IPS-15b (cell line): ENCODE measurements around the gene PLA2G2A.
"Not testable (repeated sequence)": the region's sequence is repeated elsewhere in the genome, so short reads cannot be mapped to it uniquely, and the experiment has no call there.

Experiments used
- H3K27me3 ChIP-seq: one replicate; pipeline ENCODE4 v1.6.1; 2013; ENCODE audit warnings: low read length; ENCODE audit not compliant: control insufficient read depth, insufficient read depth
- H3K36me3 ChIP-seq: one replicate; pipeline ENCODE4 v1.6.1; 2013; ENCODE audit warnings: low read length; ENCODE audit not compliant: control insufficient read depth, insufficient read depth
- H3K4me1 ChIP-seq: one replicate; pipeline ENCODE4 v1.6.1; 2013; ENCODE audit warnings: mild to moderate bottlenecking, low read length; ENCODE audit not compliant: control insufficient read depth, insufficient read depth
- H3K4me3 ChIP-seq: one replicate; pipeline ENCODE4 v1.5.1; 2013; ENCODE audit warnings: low read depth, low read length
- H3K9ac ChIP-seq: one replicate; pipeline ENCODE4 v1.6.1; 2013; ENCODE audit warnings: low read depth, mild to moderate bottlenecking, low read length
- H3K9me3 ChIP-seq: one replicate; pipeline ENCODE4 v1.6.1; 2013; ENCODE audit warnings: mild to moderate bottlenecking, low read length; ENCODE audit not compliant: control insufficient read depth, insufficient read depth

The PLA2G2A gene

DNA sequence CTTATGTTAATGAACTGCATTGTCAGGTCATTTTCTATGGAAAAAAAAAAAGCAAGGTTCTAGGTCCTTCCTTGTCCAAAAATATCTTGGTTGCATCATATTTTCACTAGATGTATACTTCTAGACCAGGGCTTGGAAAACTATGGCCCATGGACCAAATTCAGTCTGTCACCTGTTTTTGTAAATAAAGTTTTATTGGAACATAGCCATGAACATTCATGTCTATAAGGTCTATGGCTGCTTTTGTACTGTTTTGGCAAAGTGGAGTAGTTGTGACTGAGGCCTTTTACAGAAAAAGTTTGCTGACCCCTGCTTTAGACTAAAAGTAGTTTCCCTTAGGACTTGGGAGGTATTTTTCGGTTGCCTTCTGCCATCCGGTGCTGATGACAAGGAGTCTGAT is 36.8 kb downstream of the PLA2G2A start:
- Histone ChIP-seq H3K36me3 (no peaks in the 10 kb centered on the region), H3K27me3 (no peaks in the 10 kb centered on the region), H3K4me1 (peaks cover 2% of the 10 kb centered on the region), H3K4me3 (no peak overlapping the region), H3K9ac (no peak overlapping the region), H3K9me3 (no peaks in the 10 kb centered on the region)

DNA sequence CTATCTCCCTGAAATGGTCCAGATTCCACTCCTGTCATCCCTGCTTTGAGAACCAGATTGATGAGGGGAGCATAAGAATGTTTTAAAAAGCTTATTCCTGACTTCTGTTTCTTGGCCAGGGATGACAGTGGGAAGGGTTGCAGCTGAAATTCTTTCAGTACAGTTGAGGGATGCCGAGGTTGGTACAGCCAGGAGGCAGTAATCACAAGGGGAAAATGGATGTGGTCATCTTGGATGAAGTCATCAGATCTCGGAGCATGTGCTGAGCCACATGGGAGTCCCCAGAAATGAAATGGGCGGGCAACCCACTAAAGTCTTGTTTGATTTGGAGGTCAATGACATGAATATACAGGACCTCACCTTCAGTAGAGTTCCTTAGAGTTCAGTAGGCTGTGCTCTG is 37.3 kb downstream of the PLA2G2A start:
- Histone ChIP-seq H3K4me1 (peaks cover 2% of the 10 kb centered on the region), H3K36me3 (no peaks in the 10 kb centered on the region), H3K27me3 (no peaks in the 10 kb centered on the region), H3K4me3 (no peak overlapping the region), H3K9ac (no peak overlapping the region), H3K9me3 (no peaks in the 10 kb centered on the region)

DNA sequence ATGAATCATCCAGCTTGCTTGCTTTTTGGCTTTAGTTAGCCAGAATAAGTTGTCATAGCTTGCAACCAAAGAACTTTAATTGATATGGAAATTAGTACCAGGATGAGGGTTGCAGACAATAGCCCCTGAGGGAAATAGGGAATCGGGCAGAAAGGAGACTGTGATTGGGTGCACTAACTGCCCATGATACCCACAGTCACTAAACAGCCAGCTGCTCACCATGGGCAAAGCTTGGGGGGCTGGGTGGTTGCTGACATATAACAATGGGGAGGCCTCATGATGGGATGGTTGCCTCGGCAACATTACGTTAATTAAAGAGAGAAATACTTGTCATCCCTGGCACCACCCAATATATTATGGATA is 38.2 kb downstream of the PLA2G2A start:
- no peaks in the 10 kb centered on the region for H3K27me3 ChIP-seq
- H3K4me1 ChIP-seq, result peaks cover 2% of the 10 kb centered on the region
- no peaks in the 10 kb centered on the region for H3K36me3 ChIP-seq

DNA sequence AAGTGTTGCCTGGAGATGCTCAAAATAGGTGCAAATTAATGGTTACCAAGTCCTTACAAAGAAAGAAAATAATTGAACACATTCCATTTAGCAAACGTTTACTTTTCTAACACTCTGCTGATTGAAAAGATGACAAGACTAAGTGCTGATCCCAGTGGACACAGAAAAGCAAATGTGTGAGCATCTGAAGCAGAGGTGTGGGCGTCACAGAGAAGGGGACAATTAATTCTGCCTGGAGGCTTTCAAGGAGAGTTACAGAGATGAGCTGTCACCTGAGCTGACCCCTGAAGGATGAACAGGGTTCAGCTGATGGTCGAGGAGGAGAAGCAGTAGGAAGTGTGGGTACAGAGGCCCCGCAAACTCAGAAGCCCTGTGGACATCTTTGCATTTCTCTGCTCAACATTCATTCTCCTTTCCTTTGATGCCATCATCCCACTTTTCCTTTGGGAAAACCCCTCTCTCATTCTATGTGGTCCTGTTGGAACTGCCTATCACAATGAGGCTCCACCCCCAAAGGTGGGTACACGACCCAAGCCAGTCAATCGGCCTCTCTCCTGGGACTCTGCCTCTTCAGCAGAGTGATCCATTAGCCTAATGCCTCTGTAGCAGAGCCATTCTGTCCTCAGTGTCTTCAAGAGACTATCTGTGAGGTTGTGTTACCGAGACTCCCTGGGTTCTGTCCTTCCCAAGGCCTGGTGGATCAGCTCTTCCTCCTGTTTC is 38.8 kb downstream of the PLA2G2A start:
- no peaks in the 10 kb centered on the region for H3K36me3 ChIP-seq
- no peak overlapping the region for H3K9ac ChIP-seq
- no peaks in the 10 kb centered on the region for H3K9me3 ChIP-seq
- H3K27me3 ChIP-seq, result no peaks in the 10 kb centered on the region
- H3K4me3 ChIP-seq, result no peak overlapping the region
- H3K4me1 ChIP-seq, result peaks cover 2% of the 10 kb centered on the region

More for the DNA sequence above, 38.2 kb downstream of the PLA2G2A start:
- Histone ChIP-seq H3K4me3 (no peak overlapping the region), H3K9me3 (no peaks in the 10 kb centered on the region), H3K9ac (no peak overlapping the region)

DNA sequence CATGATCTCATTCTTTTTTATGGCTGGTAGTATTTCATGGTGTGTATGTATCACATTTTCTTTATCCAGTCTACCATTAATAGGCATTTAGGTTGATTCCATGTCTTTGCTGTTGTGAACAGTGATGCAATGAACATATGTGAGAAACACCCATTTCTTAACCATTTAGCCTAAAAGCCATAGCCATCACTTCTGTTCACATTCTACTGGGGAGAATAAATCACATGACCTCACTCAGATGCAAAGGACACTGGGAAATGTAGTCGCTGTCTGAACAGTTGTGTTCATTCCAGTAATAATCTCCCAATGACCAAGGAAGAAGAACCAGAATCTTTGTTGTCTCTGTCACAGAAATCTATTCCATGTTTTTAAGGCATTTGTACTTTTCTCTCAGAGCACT is 40.9 kb downstream of the PLA2G2A start:
- Histone ChIP-seq H3K27me3 (no peaks in the 10 kb centered on the region), H3K4me1 (peaks cover 2% of the 10 kb centered on the region), H3K9ac (no peak overlapping the region), H3K36me3 (no peaks in the 10 kb centered on the region), H3K9me3 (no peaks in the 10 kb centered on the region), H3K4me3 (no peak overlapping the region)

DNA sequence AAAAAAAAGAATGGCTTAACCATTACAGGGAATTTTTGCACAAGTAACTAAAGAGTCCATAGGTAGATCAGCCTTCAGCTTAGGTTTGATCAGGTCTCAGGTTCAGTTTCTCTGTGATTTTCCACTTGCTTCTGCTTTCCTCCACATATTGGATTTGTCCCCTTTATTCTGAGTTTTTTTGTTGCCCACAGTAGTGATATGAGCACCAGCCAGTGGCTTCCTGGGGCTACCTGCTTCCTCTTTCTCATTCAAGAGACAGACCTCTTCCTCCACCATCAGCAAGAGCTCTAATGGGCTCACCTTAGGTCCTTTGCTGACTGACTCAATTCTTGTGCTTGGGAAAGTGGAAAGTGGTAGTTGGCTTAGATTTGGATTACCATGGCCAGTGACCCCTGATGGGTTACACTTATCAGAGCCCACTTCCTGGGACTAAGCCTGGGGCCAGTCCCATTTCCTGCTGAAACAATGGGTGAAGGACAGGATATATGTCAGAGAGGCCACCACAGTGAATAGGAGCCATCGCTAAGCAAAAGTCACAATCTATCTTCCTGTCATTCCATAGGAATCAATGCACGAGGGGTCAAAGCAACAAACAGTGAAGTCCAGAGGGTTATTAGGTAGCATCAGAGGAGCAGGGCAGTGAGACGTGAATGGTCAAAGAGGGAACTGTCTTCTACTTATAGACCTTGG is 43.2 kb downstream of the PLA2G2A start:
- Histone ChIP-seq H3K4me1 (peaks cover 2% of the 10 kb centered on the region), H3K4me3 (no peak overlapping the region)

DNA sequence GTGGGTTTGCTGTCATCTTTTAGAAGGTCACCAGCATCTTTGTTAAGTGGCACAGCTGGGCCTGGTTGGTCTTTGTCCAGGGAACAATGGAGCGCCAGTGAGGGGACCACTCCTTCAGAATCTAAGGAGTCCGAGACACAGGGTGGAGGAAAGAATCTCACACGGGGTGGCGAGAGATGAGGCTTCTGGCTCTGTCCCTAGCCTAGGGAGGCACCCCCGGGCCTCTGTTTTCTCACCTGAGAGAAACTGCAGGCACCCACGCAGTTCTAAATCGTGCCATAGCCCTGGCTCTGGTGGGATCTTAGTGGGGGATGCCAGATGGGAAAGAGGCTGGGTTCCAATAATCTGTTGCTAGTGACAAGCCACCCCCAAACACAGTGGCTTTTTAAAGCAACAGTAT is 45.1 kb downstream of the PLA2G2A start:
- H3K36me3 ChIP-seq, result no peaks in the 10 kb centered on the region
- H3K4me1 ChIP-seq, result no peaks in the 10 kb centered on the region
- no peaks in the 10 kb centered on the region for H3K27me3 ChIP-seq
- H3K9ac ChIP-seq, result no peak overlapping the region
- H3K4me3 ChIP-seq, result no peak overlapping the region
- peaks cover 11% of the 10 kb centered on the region for H3K9me3 ChIP-seq

More for the DNA sequence above, 43.2 kb downstream of the PLA2G2A start:
- no peaks in the 10 kb centered on the region for H3K27me3 ChIP-seq
- peaks cover 11% of the 10 kb centered on the region for H3K9me3 ChIP-seq
- H3K9ac ChIP-seq, result no peak overlapping the region
- H3K36me3 ChIP-seq, result no peaks in the 10 kb centered on the region

DNA sequence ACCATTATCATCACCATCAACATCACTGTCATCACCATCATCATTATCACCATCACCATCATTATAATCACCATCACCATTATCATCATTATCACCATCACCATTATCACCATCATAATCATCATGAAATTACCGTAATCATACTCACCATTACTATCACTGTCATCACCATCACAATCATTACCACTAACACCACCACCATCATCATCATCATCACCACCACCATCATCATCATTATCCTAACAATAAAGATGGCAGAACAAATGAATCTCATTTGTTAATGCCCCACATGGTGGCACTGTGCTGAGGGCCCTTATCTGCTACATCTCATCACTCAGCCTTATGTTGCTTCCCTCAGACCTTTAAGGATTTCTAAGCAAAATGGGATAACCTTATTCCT is 46.6 kb downstream of the PLA2G2A start:
- H3K36me3 ChIP-seq, result no peaks in the 10 kb centered on the region
- no peak overlapping the region for H3K9ac ChIP-seq
- H3K4me1 ChIP-seq, result no peaks in the 10 kb centered on the region
- no peak overlapping the region for H3K4me3 ChIP-seq
- peaks cover 11% of the 10 kb centered on the region for H3K9me3 ChIP-seq
- no peaks in the 10 kb centered on the region for H3K27me3 ChIP-seq

DNA sequence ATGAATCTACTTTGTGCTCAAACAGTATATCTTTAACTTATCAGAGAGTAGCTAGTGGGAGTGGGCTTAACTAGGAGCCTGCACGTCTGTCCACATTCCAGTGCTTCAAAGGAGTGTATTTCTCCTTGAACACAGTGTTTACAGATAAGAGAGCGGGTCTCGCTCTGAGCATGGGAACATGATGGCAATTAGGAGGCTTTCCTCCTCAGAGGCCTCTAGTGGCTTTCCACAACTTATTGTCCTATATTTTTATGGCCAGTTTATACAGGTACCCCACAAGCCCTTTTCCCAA is 52.3 kb downstream of the PLA2G2A start:
- not testable (repeated sequence) for H3K4me1 ChIP-seq, H3K4me3 ChIP-seq, H3K9me3 ChIP-seq, H3K36me3 ChIP-seq, H3K9ac ChIP-seq, H3K27me3 ChIP-seq

DNA sequence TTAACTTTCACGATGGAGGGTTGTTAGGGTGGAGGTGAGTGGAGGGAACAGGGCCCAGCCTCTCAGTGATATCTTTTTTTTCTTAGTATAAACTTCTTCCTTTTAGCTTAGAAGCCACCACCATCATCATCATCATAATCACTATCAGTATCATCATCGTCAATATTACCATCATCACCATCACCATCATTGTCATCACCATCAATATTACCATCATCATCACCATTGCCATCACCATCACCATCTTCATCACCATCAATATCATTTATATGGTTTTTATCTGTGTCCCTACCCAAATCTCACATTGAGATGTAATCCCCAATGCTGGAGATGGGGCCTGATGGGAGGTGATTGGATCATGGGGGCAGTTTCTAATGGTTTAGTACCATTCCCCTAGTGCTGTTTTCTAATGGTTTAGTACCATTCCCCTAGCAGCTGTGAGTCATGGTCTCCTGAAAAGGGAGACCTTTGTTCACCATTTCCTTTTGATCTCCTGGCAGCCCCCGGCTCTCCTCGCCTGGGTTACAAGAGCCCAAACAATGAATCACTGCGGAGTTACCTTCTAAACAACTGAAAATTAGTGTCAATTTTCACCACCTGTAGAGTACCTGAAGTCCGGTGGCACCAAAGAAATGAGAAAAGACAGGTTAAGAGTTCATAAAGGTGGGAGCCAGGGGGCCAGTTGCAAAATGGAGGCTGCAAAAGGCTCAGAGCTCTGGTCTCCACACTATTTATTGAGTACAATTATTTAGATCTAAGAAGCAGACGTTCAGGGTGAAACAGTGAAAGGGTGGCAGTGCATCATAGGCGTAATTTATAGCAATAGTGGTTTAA is 52.9 kb downstream of the PLA2G2A start:
- no peaks in the 10 kb centered on the region for H3K4me1 ChIP-seq
- H3K4me3 ChIP-seq, result no peak overlapping the region
- H3K9ac ChIP-seq, result no peak overlapping the region
- H3K27me3 ChIP-seq, result no peaks in the 10 kb centered on the region
- no peaks in the 10 kb centered on the region for H3K36me3 ChIP-seq
- H3K9me3 ChIP-seq, result no peaks in the 10 kb centered on the region
